Neural cell (in vitro differentiated cells): ENCODE measurements around the gene NES. TPM values are rescaled to one million over a fixed set of nuclear protein-coding genes. Genes with fewer than 3 reads are reported as not detected.

Experiments used
- H2AFZ ChIP-seq: fragments of 200-600, 300-800 bp; sonication (generic), shearing (Covaris generic); 2 replicates; pipeline ENCODE4 v1.6.0; 2014; ENCODE audit warnings: low read depth, mild to moderate bottlenecking, antibody characterized with exemption, low read length, moderate library complexity
- H3F3A ChIP-seq: fragments of 200-600 bp; shearing (Covaris generic); 2 replicates; pipeline ENCODE4 v1.6.1; 2016; ENCODE audit warnings: mild to moderate bottlenecking, moderate library complexity, mixed read lengths, antibody characterized with exemption, low read length; ENCODE audit not compliant: insufficient read depth, poor library complexity, severe bottlenecking
- H3K27ac ChIP-seq: fragments of 200-600, 300-800 bp; sonication (generic), shearing (Covaris generic); 2 replicates; pipeline ENCODE4 v1.5.1; 2014; ENCODE audit warnings: mild to moderate bottlenecking, low read length, moderate library complexity
- H3K27me3 ChIP-seq: fragments of 300-800, 200-600 bp; sonication (generic), shearing (Covaris generic); 2 replicates; pipeline ENCODE4 v1.6.0; 2014; ENCODE audit warnings: mild to moderate bottlenecking, low read depth, low read length, moderate library complexity; ENCODE audit not compliant: insufficient read depth
- H3K36me3 ChIP-seq: fragments of 300-800, 200-600 bp; sonication (generic), shearing (Covaris generic); 2 replicates; pipeline ENCODE4 v1.5.1; 2014; ENCODE audit warnings: mild to moderate bottlenecking, antibody characterized with exemption, low read length, moderate library complexity; ENCODE audit not compliant: insufficient read depth
- H3K4me2 ChIP-seq: fragments of 300-800, 200-600 bp; sonication (generic), shearing (Covaris generic); 2 replicates; pipeline ENCODE4 v1.6.0; 2014; ENCODE audit warnings: mild to moderate bottlenecking, low read length
- H3K4me3 ChIP-seq: fragments of 300-800, 200-600 bp; sonication (generic), shearing (Covaris generic); 2 replicates; pipeline ENCODE4 v1.5.1; 2014; ENCODE audit warnings: mild to moderate bottlenecking, low read length, moderate library complexity
- H3K79me2 ChIP-seq: fragments of 200-600 bp; shearing (Covaris generic); replicated peaks from 2 replicates; pipeline ENCODE4 v1.6.0; 2014; ENCODE audit warnings: mild to moderate bottlenecking, low read length, moderate library complexity; ENCODE audit not compliant: insufficient read depth
- H3K9ac ChIP-seq: fragments of 300-800, 200-600 bp; sonication (generic), shearing (Covaris generic); 2 replicates; pipeline ENCODE4 v1.6.1; 2016; ENCODE audit warnings: mild to moderate bottlenecking, low read length, mixed read lengths
- H3K9me2 ChIP-seq: fragments of 200-600 bp; shearing (Covaris generic); 2 replicates; pipeline ENCODE4 v1.6.1; 2016; ENCODE audit warnings: mild to moderate bottlenecking, low read length, mixed read lengths; ENCODE audit not compliant: insufficient read depth
- H3K9me3 ChIP-seq: fragments of 200-600, 300-800 bp; sonication (generic), shearing (Covaris generic); 2 replicates; pipeline ENCODE4 v1.6.1; 2016; ENCODE audit warnings: mild to moderate bottlenecking, mixed run types, low read length, moderate library complexity, mixed read lengths
- H4K20me1 ChIP-seq: fragments of 200-600 bp; shearing (Covaris generic); 2 replicates; pipeline ENCODE4 v1.6.1; 2016; ENCODE audit warnings: mild to moderate bottlenecking, mixed run types; ENCODE audit not compliant: insufficient read depth
- CTCF ChIP-seq: fragments of 450-650 bp; IDR thresholded peaks from 2 replicates; pipeline ENCODE4 v1.5.1; 2014; ENCODE audit warnings: antibody characterized with exemption, mild to moderate bottlenecking, moderate library complexity; ENCODE audit not compliant: poor library complexity, severe bottlenecking
- EP300 ChIP-seq: fragments of 450-650 bp; conservative IDR thresholded peaks from 2 replicates; pipeline ENCODE4 v1.6.1; 2014; ENCODE audit warnings: antibody characterized with exemption, mild to moderate bottlenecking, moderate library complexity; ENCODE audit not compliant: poor library complexity, severe bottlenecking
- EZH2 ChIP-seq: fragments of 200-600, 300-800 bp; shearing (Covaris generic), sonication (generic); IDR thresholded peaks from 2 replicates; pipeline ENCODE4 v1.6.1; 2014; ENCODE audit warnings: antibody characterized with exemption, low read length, borderline replicate concordance, mild to moderate bottlenecking; ENCODE audit not compliant: insufficient read depth, poor library complexity, severe bottlenecking
- MXI1 ChIP-seq: fragments of 450-650 bp; conservative IDR thresholded peaks from 2 replicates; pipeline ENCODE4 v1.6.1; 2014; ENCODE audit warnings: antibody characterized with exemption, mild to moderate bottlenecking; ENCODE audit not compliant: poor library complexity, severe bottlenecking
- POLR2AphosphoS5 ChIP-seq: IDR thresholded peaks from 2 replicates; pipeline ENCODE4 v1.6.1; 2012
- RAD21 ChIP-seq: fragments of 450-650 bp; conservative IDR thresholded peaks from 2 replicates; pipeline ENCODE4 v1.6.1; 2014; ENCODE audit warnings: antibody characterized with exemption, mild to moderate bottlenecking, moderate library complexity
- REST ChIP-seq: IDR thresholded peaks from 2 replicates; pipeline ENCODE4 v1.6.1; 2012; ENCODE audit warnings: borderline replicate concordance
- SMC3 ChIP-seq: fragments of 450-650 bp; conservative IDR thresholded peaks from 2 replicates; pipeline ENCODE4 v1.6.1; 2014; ENCODE audit warnings: antibody characterized with exemption, mild to moderate bottlenecking, moderate library complexity; ENCODE audit not compliant: poor library complexity
- TAF1 ChIP-seq: IDR thresholded peaks from 2 replicates; pipeline ENCODE4 v1.6.1; 2012; ENCODE audit warnings: low read depth
- polyA plus RNA-seq: library from polyadenylated mRNA; depleted of rRNA; stranded (reverse); fragments of >200 nt; gene quantifications from 2 replicates; pipeline ENCODE4 v1.2.3, GENCODE V29; 2014

The NES gene
- polyA plus RNA-seq, 1 donor from 2014 or later: 9.9 TPM

- no peak overlapping the region for H3K4me2 ChIP-seq
These were observed 14.0 kb upstream of the NES start for GRCh38 chr1:156691191-156691590.

GRCh38 chr1:156690675-156691036 lies 13.4 kb upstream of the NES start:
- Histone ChIP-seq H4K20me1 (no peaks in the 10 kb centered on the region), H3K9ac (no peak overlapping the region), H3K27me3 (no peaks in the 10 kb centered on the region), H3K9me2 (no peaks in the 10 kb centered on the region), H3K9me3 (no peaks in the 10 kb centered on the region), H3K27ac (no peak overlapping the region), H3K4me3 (no peak overlapping the region), H3K36me3 (no peaks in the 10 kb centered on the region), H3F3A (no peaks in the 10 kb centered on the region), H2AFZ (no peak overlapping the region), H3K4me2 (no peak overlapping the region), H3K79me2 (no peaks in the 10 kb centered on the region)
- no peak for TF ChIP-seq EZH2
- no peak for TF ChIP-seq REST
- no peak for TF ChIP-seq TAF1
- no peak for TF ChIP-seq MXI1
- no peak for TF ChIP-seq EP300
- no peak for TF ChIP-seq RAD21
- no peak for TF ChIP-seq POLR2AphosphoS5
- no peak for TF ChIP-seq CTCF
- TF ChIP-seq SMC3: no peak

More at GRCh38 chr1:156691191-156691590, 14.0 kb upstream of the NES start:
- Histone ChIP-seq H3K36me3 (no peaks in the 10 kb centered on the region), H3K9me3 (no peaks in the 10 kb centered on the region), H3K27me3 (no peaks in the 10 kb centered on the region), H3K9ac (no peak overlapping the region), H3K9me2 (no peaks in the 10 kb centered on the region), H3K79me2 (no peaks in the 10 kb centered on the region), H3K4me3 (no peak overlapping the region), H3K27ac (no peak overlapping the region), H3F3A (no peaks in the 10 kb centered on the region), H4K20me1 (no peaks in the 10 kb centered on the region), H2AFZ (no peak overlapping the region)
- TF ChIP-seq MXI1: no peak
